GM15510 (cell line): ENCODE measurements around the gene CREBBP.

Experiments
- POLR2A ChIP-seq: IDR thresholded peaks from 3 replicates; pipeline ENCODE4 v1.6.1; 2011; ENCODE audit warnings: borderline replicate concordance; ENCODE audit not compliant: insufficient read length; ENCODE audit errors: extremely low read depth

The CREBBP gene

DNA sequence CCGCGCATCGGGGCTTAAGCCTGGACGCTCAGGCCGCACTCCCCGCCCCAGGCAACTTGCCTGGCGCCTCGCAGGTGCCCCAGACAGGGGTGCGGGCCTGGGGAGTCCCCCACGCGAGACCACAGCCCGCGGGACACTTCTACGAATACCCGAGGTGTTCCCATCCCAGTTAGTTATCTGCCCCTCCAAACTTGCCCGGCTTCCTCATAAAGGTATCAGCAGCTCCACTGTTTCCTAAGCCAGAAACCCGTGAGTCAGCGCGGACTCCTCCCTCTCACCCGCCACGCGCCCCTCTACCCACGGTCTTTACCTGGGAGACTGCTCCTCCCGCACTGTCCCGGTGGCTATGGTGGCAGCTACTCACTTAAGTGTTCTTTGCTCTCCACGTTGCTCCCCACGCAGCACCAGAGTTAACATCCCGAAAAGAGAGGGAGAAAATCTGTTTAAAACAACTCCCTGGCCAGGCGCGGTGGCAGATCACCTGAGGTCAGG, 1.0 kb upstream of the CREBBP start:
- TF ChIP-seq POLR2A: no peak

- TF ChIP-seq POLR2A: no peak
Observed at GRCh38 chr16:3879887-3880564, 487 bp downstream of the CREBBP start.

DNA sequence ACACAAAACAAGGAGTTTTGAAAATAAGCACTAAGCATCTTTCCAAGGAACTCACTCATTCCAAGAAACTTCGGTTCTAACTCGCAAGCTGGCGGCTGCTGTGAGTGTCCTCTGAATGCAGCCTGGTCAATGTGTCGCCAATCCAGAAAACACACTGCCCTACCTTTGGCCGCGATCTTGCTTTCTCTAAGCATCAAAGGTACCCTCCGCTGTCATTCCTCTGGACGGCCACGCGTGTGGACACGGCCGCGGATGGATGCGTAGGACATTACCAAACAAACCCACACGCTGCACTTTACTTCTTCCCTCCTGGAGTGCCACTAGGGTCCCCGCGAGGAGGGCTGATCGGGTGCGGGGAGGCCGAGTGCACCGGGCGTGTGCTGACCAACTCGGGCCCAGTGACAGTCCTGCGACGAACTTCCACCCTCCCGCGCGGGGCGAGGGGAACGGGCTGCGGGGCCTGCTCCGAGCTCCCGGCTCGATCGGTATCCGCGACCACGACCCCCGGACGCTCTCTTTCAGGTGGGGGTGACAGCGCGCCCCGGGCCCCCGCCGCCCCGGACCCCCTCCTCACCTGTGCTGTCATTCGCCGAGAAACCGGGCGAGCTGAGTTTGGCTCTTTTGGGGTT, 1.1 kb downstream of the CREBBP start:
- TF ChIP-seq POLR2A: no peak

- no peak for TF ChIP-seq POLR2A
Observed at GRCh38 chr16:3878610-3879009, 1.9 kb downstream of the CREBBP start.

- TF ChIP-seq POLR2A: no peak
Observed at GRCh38 chr16:3876695-3877094, 3.8 kb downstream of the CREBBP start.

- no peak for TF ChIP-seq POLR2A
Observed at GRCh38 chr16:3876160-3876559, 4.4 kb downstream of the CREBBP start.

DNA sequence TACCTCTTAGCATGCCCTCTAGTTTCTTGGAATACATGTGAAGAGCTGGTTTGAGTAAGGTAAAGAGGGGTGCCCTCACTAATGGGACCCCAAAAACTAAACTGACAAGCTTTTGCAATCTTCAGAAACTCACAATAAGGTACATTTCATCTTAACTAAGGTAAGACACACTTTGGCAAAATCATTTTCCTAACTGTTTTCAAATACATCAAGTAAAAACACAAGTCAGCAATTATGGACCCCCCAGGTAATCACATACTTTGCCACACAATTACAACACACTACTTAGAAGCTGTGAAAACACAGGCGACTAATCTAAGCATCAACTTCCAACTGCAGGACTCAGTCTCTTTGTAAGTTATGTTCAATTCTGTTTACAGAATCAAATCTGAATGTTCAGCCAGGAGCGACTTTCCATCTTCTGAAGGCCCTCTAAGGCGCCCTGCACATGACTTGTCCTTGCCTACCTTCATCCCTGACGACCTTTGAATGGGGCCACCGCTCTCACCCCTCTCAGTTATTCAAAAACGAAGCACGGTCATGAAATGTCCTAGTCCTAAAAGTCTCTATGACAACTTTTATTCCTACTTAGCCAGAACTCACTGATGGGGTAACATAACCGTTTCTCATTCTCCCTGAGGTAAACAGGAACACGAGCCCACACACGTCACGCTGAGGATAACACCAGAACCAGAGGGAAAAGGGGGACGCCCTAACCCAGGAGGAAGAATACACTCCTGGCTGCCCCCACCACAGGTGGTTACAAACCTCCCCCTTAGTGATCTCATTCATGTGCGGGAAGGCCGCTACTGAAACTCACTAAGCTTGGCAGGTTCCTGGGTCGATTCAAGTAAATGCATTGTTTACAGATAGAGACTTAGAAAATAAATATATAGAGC, 5.5 kb downstream of the CREBBP start:
- TF ChIP-seq POLR2A: no peak

DNA sequence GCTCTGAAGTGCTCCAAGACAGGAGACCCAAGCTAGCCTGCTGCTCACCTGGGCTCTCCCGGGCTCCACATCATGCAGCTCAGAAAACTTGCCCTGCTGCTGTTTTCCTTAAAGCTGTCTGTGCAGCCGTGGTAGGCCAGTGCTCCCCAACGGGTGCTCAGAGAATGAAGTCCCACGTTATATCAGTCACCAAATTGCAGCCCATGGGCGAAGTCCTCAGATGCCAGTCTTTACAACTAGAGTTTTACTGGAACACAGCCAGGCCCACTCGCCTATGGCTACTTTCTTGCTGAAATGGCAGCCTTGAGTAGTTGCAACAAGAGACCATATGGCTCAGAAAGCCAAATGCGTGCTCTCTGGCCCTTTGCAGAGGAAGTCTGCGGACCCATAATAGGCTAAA, 6.3 kb downstream of the CREBBP start:
- no peak for TF ChIP-seq POLR2A

DNA sequence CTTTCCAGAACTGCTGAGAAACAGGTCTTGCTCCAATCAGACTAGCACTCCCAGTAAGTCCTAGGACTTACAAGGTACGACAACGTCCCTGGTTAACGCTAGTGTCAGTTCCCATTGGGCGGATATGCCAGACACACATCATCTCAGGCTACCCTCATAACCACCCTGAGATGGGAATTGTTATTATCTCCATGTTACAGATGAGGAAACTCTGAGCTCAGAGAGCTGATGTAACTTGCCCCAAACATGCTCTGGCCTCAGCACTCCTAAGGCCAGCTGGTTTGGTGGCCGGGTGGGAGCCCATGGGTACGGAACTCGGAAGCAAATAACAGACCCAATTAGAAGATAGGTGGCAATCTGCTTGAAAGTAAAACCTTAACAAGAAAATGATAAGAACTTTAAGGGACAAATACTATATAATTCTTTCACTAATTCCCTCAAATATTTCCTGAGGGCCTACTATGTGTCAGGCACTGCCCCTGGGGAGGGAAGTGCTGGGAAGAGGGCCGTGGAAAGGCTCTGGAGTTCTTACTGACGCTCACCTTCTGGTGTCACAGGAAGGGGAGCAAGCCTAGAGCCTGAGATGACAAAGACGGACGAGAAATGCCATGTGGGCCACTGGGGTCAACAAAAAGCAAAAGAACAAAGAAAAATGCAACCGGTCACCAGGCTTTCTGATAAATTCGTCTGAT, 6.9 kb downstream of the CREBBP start:
- no peak for TF ChIP-seq POLR2A

DNA sequence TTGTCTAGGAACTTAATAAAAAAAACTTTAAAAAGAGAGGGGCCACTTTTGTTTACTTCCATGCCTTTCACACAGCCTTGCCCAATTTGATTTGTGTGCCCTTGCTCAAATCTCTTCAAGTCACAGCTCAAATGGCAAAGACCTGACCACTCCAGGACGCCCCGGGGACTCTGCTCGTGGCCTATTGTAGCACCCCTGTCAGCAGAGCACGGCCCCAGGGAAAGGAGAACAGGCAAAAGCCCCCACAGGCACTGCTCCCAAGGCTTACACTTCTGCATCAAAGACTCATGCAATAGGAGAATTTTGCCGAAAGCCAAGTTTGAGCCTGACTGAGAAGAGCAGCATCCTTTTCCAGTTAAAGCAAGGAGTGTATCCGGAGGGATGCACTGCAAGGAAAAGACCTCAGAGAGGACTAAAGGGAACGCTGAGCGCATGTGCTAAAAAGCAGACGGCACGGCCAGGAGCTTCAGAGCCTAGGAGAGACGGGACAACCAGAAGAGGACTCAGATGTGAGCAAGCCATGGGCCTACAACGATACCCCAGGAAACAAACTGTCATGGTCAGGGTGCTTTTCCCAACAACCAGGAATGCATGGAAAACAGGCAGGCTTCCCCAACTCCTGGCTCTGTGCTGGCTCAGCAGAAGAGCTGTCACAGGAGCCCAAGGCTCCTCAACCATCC, 8.2 kb downstream of the CREBBP start:
- TF ChIP-seq POLR2A: no peak

DNA sequence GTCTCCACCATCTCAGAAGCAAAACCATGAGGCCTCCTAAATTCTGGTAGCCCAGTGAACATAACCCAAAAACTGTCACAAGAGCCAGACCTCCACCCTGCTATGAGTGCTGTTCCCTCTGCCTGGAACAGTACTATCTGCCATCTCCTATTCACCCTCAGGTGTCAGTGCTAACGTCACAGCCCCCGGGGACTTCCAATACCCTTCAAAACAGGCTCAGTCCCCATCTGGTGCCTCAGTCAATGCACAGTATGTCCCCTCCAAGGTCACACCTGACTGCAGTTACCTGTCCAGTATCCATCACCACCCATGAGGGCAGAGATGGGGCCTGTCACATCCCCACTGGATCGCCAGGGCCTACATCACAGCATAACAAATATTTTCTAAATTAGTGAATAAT, 11.5 kb downstream of the CREBBP start:
- no peak for TF ChIP-seq POLR2A

DNA sequence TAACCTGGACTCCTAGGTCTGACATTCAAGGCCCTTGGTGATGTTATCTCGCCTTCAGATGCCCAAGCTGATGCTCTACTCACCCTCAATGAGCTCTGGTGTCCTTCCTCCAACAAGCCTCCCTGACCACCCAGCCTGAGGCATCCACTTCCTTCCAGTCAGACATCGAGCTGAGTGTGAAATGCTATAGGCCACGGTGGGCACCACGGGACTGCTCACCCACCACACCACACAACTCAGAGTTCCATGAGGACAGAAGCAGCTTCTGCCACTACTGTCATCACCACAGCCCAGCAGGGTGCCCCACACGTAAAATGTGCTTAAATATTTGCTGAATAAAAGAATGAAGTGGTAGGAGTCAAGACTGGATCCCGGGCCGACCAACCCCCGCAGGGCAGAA, 12.0 kb downstream of the CREBBP start:
- TF ChIP-seq POLR2A: no peak

- no peak for TF ChIP-seq POLR2A
Observed at GRCh38 chr16:3866703-3867431, 13.6 kb downstream of the CREBBP start.

- no peak for TF ChIP-seq POLR2A
Observed at GRCh38 chr16:3865241-3865640, 15.3 kb downstream of the CREBBP start.
